GM12891 (cell line): ENCODE measurements around the gene LALBA.

Experiments used
- PAX5 ChIP-seq: IDR thresholded peaks from 2 replicates; pipeline ENCODE4 v1.6.1; 2011; ENCODE audit warnings: low read length, moderate library complexity, mild to moderate bottlenecking; ENCODE audit not compliant: insufficient read depth, severe bottlenecking
- POLR2A ChIP-seq: IDR thresholded peaks from 2 replicates; pipeline ENCODE4 v1.6.1; 2011; ENCODE audit warnings: low read depth, low read length, control low read depth
- POLR2AphosphoS5 ChIP-seq: IDR thresholded peaks from 2 replicates; pipeline ENCODE4 v1.6.1; 2011; ENCODE audit warnings: low read depth, low read length, control low read depth
- POU2F2 ChIP-seq: IDR thresholded peaks from 2 replicates; pipeline ENCODE4 v1.6.1; 2011; ENCODE audit warnings: low read depth, mild to moderate bottlenecking, control low read depth, low read length, moderate library complexity
- SPI1 ChIP-seq: IDR thresholded peaks from 2 replicates; pipeline ENCODE4 v1.6.1; 2011; ENCODE audit warnings: low read depth, low read length, control low read depth
- TAF1 ChIP-seq: IDR thresholded peaks from 2 replicates; pipeline ENCODE4 v1.6.1; 2011; ENCODE audit warnings: low read depth, low read length, control low read depth

DNA sequence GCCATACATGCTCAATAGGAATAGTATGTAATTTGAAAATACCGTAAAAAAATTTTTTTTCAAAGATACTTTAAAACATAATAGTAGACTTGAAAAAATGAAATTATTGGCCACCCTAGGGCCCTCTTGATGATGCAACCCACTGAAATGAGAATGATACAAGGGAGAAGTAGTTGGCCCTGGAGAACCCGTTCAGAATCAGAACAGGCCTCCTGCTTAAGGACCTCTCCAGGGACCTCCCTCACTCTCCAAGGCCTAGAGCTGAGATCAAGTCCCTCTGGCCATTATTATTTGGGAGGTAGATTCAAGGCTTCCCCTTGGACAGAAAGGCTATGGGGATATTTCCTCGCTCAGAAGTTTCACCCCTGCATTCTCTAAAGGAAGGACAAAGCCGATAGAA is 11.9 kb downstream of the LALBA start:
- TF ChIP-seq POLR2AphosphoS5 (no peak), POLR2A (no peak), TAF1 (no peak), POU2F2 (no peak), SPI1 (no peak), PAX5 (no peak)
